Keratinocyte (primary cell): ENCODE data around the gene CCZ1. TPM values are rescaled to one million over a fixed set of nuclear protein-coding genes. Genes with fewer than 3 reads are reported as not detected.
"Not testable (repeated sequence)": the region's sequence is repeated elsewhere in the genome, so short reads cannot be mapped to it uniquely, and the experiment has no call there.

Experiments
- DNase-seq: peaks from one replicate; pipeline ENCODE4 v3.0.0-alpha.2; 2011; ENCODE audit warnings: low read depth, missing footprints, low spot score
- FAIRE-seq: peaks from 2 replicates; lab custom pipeline; 2011; peaks lifted over from hg19 to GRCh38; lab: Jason Lieb, UNC
- H2AFZ ChIP-seq: 2 replicates; pipeline ENCODE4 v1.6.0; 2012; ENCODE audit warnings: low read length, control low read depth, inconsistent platforms; ENCODE audit not compliant: control insufficient read depth
- H3K27ac ChIP-seq: 2 replicates; pipeline ENCODE4 v1.5.1; 2011; ENCODE audit warnings: low read length; ENCODE audit not compliant: control insufficient read depth, insufficient read depth
- H3K27me3 ChIP-seq: 3 replicates; pipeline ENCODE4 v1.6.0; 2011; ENCODE audit warnings: low read length; ENCODE audit not compliant: control insufficient read depth, insufficient read depth; ENCODE audit errors: extremely low read depth
- H3K36me3 ChIP-seq, 2 experiments: 2 replicates in 1 of 2; 3 replicates in 1 of 2; pipeline ENCODE4 v1.5.1; 2011; ENCODE audit warnings: low read length in 2 of 2, mild to moderate bottlenecking in 1 of 2; ENCODE audit not compliant: control insufficient read depth in 2 of 2, insufficient read depth in 2 of 2; ENCODE audit errors: extremely low read depth in 1 of 2
- H3K4me1 ChIP-seq: 3 replicates; pipeline ENCODE4 v1.5.1; 2011; ENCODE audit warnings: low read length; ENCODE audit not compliant: control insufficient read depth, insufficient read depth; ENCODE audit errors: extremely low read depth
- H3K4me2 ChIP-seq: 3 replicates; pipeline ENCODE4 v1.6.0; 2011; ENCODE audit warnings: low read depth, low read length; ENCODE audit not compliant: control insufficient read depth, insufficient read depth; ENCODE audit errors: extremely low read depth
- H3K4me3 ChIP-seq, 3 experiments: fragments of 200-600 bp in 1 of 3; sonication (generic) in 1 of 3; 2 replicates in 2 of 3; 3 replicates in 1 of 3; pipeline ENCODE4 v1.5.1; 2011 to 2016; ENCODE audit warnings: low read length in 3 of 3, mild to moderate bottlenecking in 3 of 3, control low read depth in 2 of 3, inconsistent platforms in 1 of 3, low read depth in 1 of 3, mixed read lengths in 1 of 3, mixed run types in 1 of 3, moderate library complexity in 1 of 3; ENCODE audit not compliant: control insufficient read depth in 2 of 3, insufficient read depth in 2 of 3; ENCODE audit errors: extremely low read depth in 1 of 3
- H3K79me2 ChIP-seq: 2 replicates; pipeline ENCODE4 v1.6.0; 2012; ENCODE audit warnings: low read length; ENCODE audit not compliant: control insufficient read depth, insufficient read depth
- H3K9ac ChIP-seq: 3 replicates; pipeline ENCODE4 v1.6.0; 2011; ENCODE audit warnings: low read length; ENCODE audit not compliant: control insufficient read depth, insufficient read depth; ENCODE audit errors: extremely low read depth
- H3K9me1 ChIP-seq: 3 replicates; pipeline ENCODE4 v1.6.0; 2011; ENCODE audit warnings: low read length; ENCODE audit not compliant: control insufficient read depth, insufficient read depth; ENCODE audit errors: extremely low read depth
- H3K9me3 ChIP-seq: 2 replicates; pipeline ENCODE4 v1.5.1; 2012; ENCODE audit warnings: low read depth, low read length; ENCODE audit not compliant: control insufficient read depth
- H4K20me1 ChIP-seq: 3 replicates; pipeline ENCODE4 v1.6.0; 2011; ENCODE audit warnings: low read length; ENCODE audit not compliant: control insufficient read depth, insufficient read depth; ENCODE audit errors: extremely low read depth
- dilution Hi-C: fragments of 300-500 bp; cut with MboI; formaldehyde crosslinking; loops from one replicate; pipeline ENCODE4 v1.7.0; 2020; ENCODE audit warnings: low sequenced_read_pairs; ENCODE audit not compliant: extremely low pct_ligation_motif_present
- polyA plus RNA-seq, 5 experiments: library from polyadenylated mRNA; depleted of rRNA in 3 of 5; stranded (reverse) in 3 of 5; stranded (forward) in 1 of 5; unstranded in 1 of 5; fragments of >200 nt; gene quantifications; 1 replicate in 1 of 5; 2 replicates in 3 of 5; 3 replicates in 1 of 5; pipeline versions ENCODE4 v1.2.1 to v1.2.3, GENCODE V29; 2011 to 2012; ENCODE audit warnings: missing spikeins in 2 of 5, low read depth in 1 of 5, low replicate concordance in 1 of 5

Gene CCZ1
- polyA plus RNA-seq, 1 donor (not counting 4 experiments of a cell fraction or from before 2014, with no cell fraction given) = 110 TPM

- H3K9me3 ChIP-seq, H2AFZ ChIP-seq, H3K4me3 ChIP-seq, dilution Hi-C loops, H3K9me1 ChIP-seq, H3K4me1 ChIP-seq, H3K27me3 ChIP-seq, H4K20me1 ChIP-seq, DNase-seq, FAIRE-seq, H3K27ac ChIP-seq, H3K79me2 ChIP-seq, H3K9ac ChIP-seq, H3K4me2 ChIP-seq, H3K36me3 ChIP-seq: not testable (repeated sequence)
Observed at GRCh38 chr7:5934945-5935450, 36.5 kb downstream of the CCZ1 start.

GRCh38 chr7:5963205-5963604 is 64.7 kb downstream of the CCZ1 start:
- H3K9me3 ChIP-seq, FAIRE-seq, H3K27ac ChIP-seq, H3K4me1 ChIP-seq, H3K9ac ChIP-seq, H4K20me1 ChIP-seq, H3K4me3 ChIP-seq, H3K27me3 ChIP-seq, H2AFZ ChIP-seq, dilution Hi-C loops, H3K36me3 ChIP-seq, H3K4me2 ChIP-seq, H3K79me2 ChIP-seq, DNase-seq, H3K9me1 ChIP-seq: not testable (repeated sequence)

- H3K27me3 ChIP-seq, H3K9ac ChIP-seq, H4K20me1 ChIP-seq, H3K9me3 ChIP-seq, H3K27ac ChIP-seq, dilution Hi-C loops, H3K4me3 ChIP-seq, H3K4me2 ChIP-seq, H3K4me1 ChIP-seq, FAIRE-seq, H3K36me3 ChIP-seq, H2AFZ ChIP-seq, DNase-seq, H3K79me2 ChIP-seq, H3K9me1 ChIP-seq: not testable (repeated sequence)
Observed at GRCh38 chr7:5963810-5964209, 65.3 kb downstream of the CCZ1 start.

GRCh38 chr7:5970347-5970911 is 71.9 kb downstream of the CCZ1 start, which contains the start of gene RSPH10B:
TSS of gene RSPH10B (minus strand) at chr7:5970689. CDS start at chr7:5967116, 3,573 bp downstream.
- H2AFZ ChIP-seq, H3K36me3 ChIP-seq, FAIRE-seq, H3K9me3 ChIP-seq, H3K27ac ChIP-seq, H3K9ac ChIP-seq, dilution Hi-C loops, DNase-seq, H4K20me1 ChIP-seq, H3K79me2 ChIP-seq, H3K9me1 ChIP-seq, H3K4me3 ChIP-seq, H3K4me2 ChIP-seq, H3K4me1 ChIP-seq, H3K27me3 ChIP-seq: not testable (repeated sequence)

GRCh38 chr7:5973580-5973979 is 75.0 kb downstream of the CCZ1 start:
- H3K27me3 ChIP-seq, H3K27ac ChIP-seq, DNase-seq, H3K79me2 ChIP-seq, H3K36me3 ChIP-seq, H3K4me3 ChIP-seq, H3K9me1 ChIP-seq, H4K20me1 ChIP-seq, H3K4me1 ChIP-seq, FAIRE-seq, dilution Hi-C loops, H3K9ac ChIP-seq, H3K4me2 ChIP-seq, H3K9me3 ChIP-seq, H2AFZ ChIP-seq: not testable (repeated sequence)
